DOHH2 (cell line): ENCODE results near the gene ERLEC1.

Experiments used
- H3F3A ChIP-seq: fragments of 200-600 bp; sonication (generic), shearing (Covaris generic); 2 replicates; pipeline ENCODE4 v1.6.0; 2016; ENCODE audit warnings: antibody characterized with exemption, mild to moderate bottlenecking; ENCODE audit not compliant: control insufficient read depth, insufficient read depth
- H3K27ac ChIP-seq: fragments of 200-600 bp; sonication (generic); 2 replicates; pipeline ENCODE4 v1.5.1; 2014; ENCODE audit warnings: low read depth, mild to moderate bottlenecking, low read length, moderate library complexity
- H3K27me3 ChIP-seq: fragments of 200-600 bp; sonication (generic); 2 replicates; pipeline ENCODE4 v1.6.1; 2014; ENCODE audit warnings: mild to moderate bottlenecking, low read length, mixed read lengths; ENCODE audit not compliant: control insufficient read depth
- H3K36me3 ChIP-seq: fragments of 200-600 bp; sonication (generic); 2 replicates; pipeline ENCODE4 v1.6.1; 2014; ENCODE audit warnings: mild to moderate bottlenecking, low read length, moderate library complexity, mixed read lengths; ENCODE audit not compliant: control insufficient read depth
- H3K4me1 ChIP-seq: fragments of 200-600 bp; sonication (generic); 2 replicates; pipeline ENCODE4 v1.6.1; 2014; ENCODE audit warnings: mild to moderate bottlenecking, low read length, mixed read lengths; ENCODE audit not compliant: control insufficient read depth
- H3K4me2 ChIP-seq: fragments of 200-600 bp; sonication (generic); 2 replicates; pipeline ENCODE4 v1.6.0; 2014; ENCODE audit warnings: mild to moderate bottlenecking, low read length, moderate library complexity
- H3K4me3 ChIP-seq: fragments of 200-600 bp; sonication (generic); 2 replicates; pipeline ENCODE4 v1.5.1; 2014; ENCODE audit warnings: mild to moderate bottlenecking, low read length, mixed read lengths
- H3K79me2 ChIP-seq: fragments of 200-600 bp; sonication (generic); 2 replicates; pipeline ENCODE4 v1.6.1; 2014; ENCODE audit warnings: mild to moderate bottlenecking, low read length, mixed read lengths; ENCODE audit not compliant: control insufficient read depth
- H3K9me2 ChIP-seq: fragments of 200-600 bp; sonication (generic); replicated peaks from 2 replicates; pipeline ENCODE4 v1.6.1; 2014; ENCODE audit warnings: mild to moderate bottlenecking, low read length, mixed read lengths; ENCODE audit not compliant: control insufficient read depth
- H3K9me3 ChIP-seq: fragments of 200-600 bp; sonication (generic); 2 replicates; pipeline ENCODE4 v1.6.1; 2014; ENCODE audit warnings: antibody characterized with exemption, low read length, mixed read lengths; ENCODE audit not compliant: control insufficient read depth, insufficient read depth
- H4K20me1 ChIP-seq: fragments of 200-600 bp; sonication (generic); 2 replicates; pipeline ENCODE4 v1.6.0; 2014; ENCODE audit warnings: low read depth, mild to moderate bottlenecking, antibody characterized with exemption, low read length, moderate library complexity; ENCODE audit not compliant: control insufficient read depth, insufficient read depth
- CTCF ChIP-seq: fragments of 200-600 bp; sonication (generic); IDR thresholded peaks from one replicate; pipeline ENCODE4 v1.5.1; 2014; ENCODE audit warnings: antibody characterized with exemption, mild to moderate bottlenecking, low read depth, low read length; ENCODE audit not compliant: poor library complexity, severe bottlenecking
- EZH2phosphoT487 ChIP-seq: fragments of 200-600 bp; sonication (generic); IDR thresholded peaks from 2 replicates; pipeline ENCODE4 v1.6.1; 2017; ENCODE audit warnings: borderline replicate concordance, mild to moderate bottlenecking, antibody characterized with exemption, low read length, moderate library complexity, mixed read lengths

The ERLEC1 gene

GRCh38 chr2:53813151-53813550, 26.3 kb downstream of the ERLEC1 start:
- Histone ChIP-seq H3K4me2 (no peak overlapping the region), H3K9me2 (no peaks in the 10 kb centered on the region)
- TF ChIP-seq CTCF = no peak

GRCh38 chr2:53818854-53819435, 32.1 kb downstream of the ERLEC1 start:
- TF ChIP-seq CTCF (no peak), EZH2phosphoT487 (no peak)
- H3K9me2 ChIP-seq = no peaks in the 10 kb centered on the region
- H3K27ac ChIP-seq = no peak overlapping the region
- H3K79me2 ChIP-seq = no peaks in the 10 kb centered on the region
- H4K20me1 ChIP-seq = no peaks in the 10 kb centered on the region
- H3K27me3 ChIP-seq = no peaks in the 10 kb centered on the region
- no peak overlapping the region for H3K4me2 ChIP-seq
- H3K4me1 ChIP-seq = no peaks in the 10 kb centered on the region
- H3K36me3 ChIP-seq = peaks cover 25% of the 10 kb centered on the region
- no peaks in the 10 kb centered on the region for H3K9me3 ChIP-seq
- no peaks in the 10 kb centered on the region for H3F3A ChIP-seq
- no peak overlapping the region for H3K4me3 ChIP-seq

More at GRCh38 chr2:53813151-53813550, 26.3 kb downstream of the ERLEC1 start:
- Histone ChIP-seq H3F3A (no peaks in the 10 kb centered on the region), H3K4me3 (no peak overlapping the region), H3K79me2 (no peaks in the 10 kb centered on the region), H3K27ac (no peak overlapping the region), H3K36me3 (peaks cover 56% of the 10 kb centered on the region), H3K27me3 (no peaks in the 10 kb centered on the region), H3K9me3 (no peaks in the 10 kb centered on the region), H4K20me1 (no peaks in the 10 kb centered on the region), H3K4me1 (no peaks in the 10 kb centered on the region)

GRCh38 chr2:53819634-53820033, 32.8 kb downstream of the ERLEC1 start:
- Histone ChIP-seq H3K79me2 (no peaks in the 10 kb centered on the region), H3F3A (no peaks in the 10 kb centered on the region), H3K4me2 (no peak overlapping the region), H4K20me1 (no peaks in the 10 kb centered on the region), H3K4me1 (no peaks in the 10 kb centered on the region), H3K4me3 (no peak overlapping the region), H3K27me3 (no peaks in the 10 kb centered on the region), H3K9me3 (no peaks in the 10 kb centered on the region), H3K27ac (no peak overlapping the region), H3K36me3 (peaks cover 25% of the 10 kb centered on the region), H3K9me2 (no peaks in the 10 kb centered on the region)
- TF ChIP-seq CTCF = no peak
- no peak for TF ChIP-seq EZH2phosphoT487
